ENCODE data around the gene EMC6. TPM values are rescaled to one million over a fixed set of nuclear protein-coding genes. Genes with fewer than 3 reads are reported as not detected.
"Not testable (repeated sequence)": the region's sequence is repeated elsewhere in the genome, so short reads cannot be mapped to it uniquely, and the experiment has no call there.

EMC6 gene
- polyA plus RNA-seq, 1 donor (not counting 4 experiments of a cell fraction or from before 2014, with no cell fraction given) = 35.4 TPM

DNA sequence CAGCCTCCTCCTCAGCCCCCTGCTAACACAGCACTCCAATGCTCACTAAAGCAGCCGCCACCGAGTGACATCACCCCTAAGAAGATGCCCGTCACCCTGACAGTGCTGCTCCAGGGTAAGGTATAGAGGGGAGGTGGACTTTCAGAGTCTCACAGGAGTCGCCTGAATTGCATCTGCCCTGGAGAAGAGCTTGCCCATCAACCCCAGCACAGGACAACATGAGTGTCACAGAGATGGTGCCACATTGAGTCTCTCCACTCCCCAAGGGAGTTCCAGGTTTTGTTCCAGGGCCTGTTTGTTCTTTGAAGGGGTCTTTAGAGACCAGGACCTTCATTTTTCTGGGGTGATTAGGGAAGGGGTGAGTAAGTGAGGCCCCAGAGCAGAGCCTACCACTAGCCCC is 29.5 kb downstream of the EMC6 start:
- no peak overlapping the region for H3K4me2 ChIP-seq (ENCODE audit: control insufficient read depth, extremely low read depth, insufficient read depth, low read depth, low read length)
- TF ChIP-seq CTCF (optimal IDR thresholded peaks at IDR 0.05 in 1 of 3, IDR thresholded peaks at IDR 0.05 in 1 of 3, conservative IDR thresholded peaks at IDR 0.05 in 1 of 3; ENCODE audit: extremely low read depth in 1 of 3, insufficient read depth in 2 of 3, low read length in 3 of 3) (no peak), EZH2 (IDR thresholded peaks at IDR 0.05; ENCODE audit: low read length) (no peak)
- H4K20me1 ChIP-seq (ENCODE audit: control insufficient read depth, extremely low read depth, insufficient read depth, low read length) = no peaks in the 10 kb centered on the region
- H2AFZ ChIP-seq (ENCODE audit: control insufficient read depth, low read length) = no peak overlapping the region
- no peak overlapping the region for H3K9ac ChIP-seq (ENCODE audit: control insufficient read depth, extremely low read depth, insufficient read depth, low read length)
- H3K36me3 ChIP-seq (ENCODE audit: control insufficient read depth in 2 of 2, extremely low read depth in 1 of 2, insufficient read depth in 2 of 2, low read length in 2 of 2) = no peaks in the 10 kb centered on the region
- no peak overlapping the region for H3K4me3 ChIP-seq (ENCODE audit: control insufficient read depth in 2 of 3, extremely low read depth in 1 of 3, insufficient read depth in 2 of 3, low read depth in 1 of 3, low read length in 3 of 3)
- FAIRE-seq = no peak
- H3K9me1 ChIP-seq (ENCODE audit: control insufficient read depth, extremely low read depth, insufficient read depth, low read length) = no peaks in the 10 kb centered on the region
- H3K4me1 ChIP-seq (ENCODE audit: control insufficient read depth, extremely low read depth, insufficient read depth, low read length) = peaks cover 4% of the 10 kb centered on the region
- DNase-seq (ENCODE audit: low read depth, low spot score) = no peak
- H3K9me3 ChIP-seq (ENCODE audit: control insufficient read depth, low read depth, low read length) = peaks cover 5% of the 10 kb centered on the region
- dilution Hi-C loops (cut with MboI; ENCODE audit: extremely low pct_ligation_motif_present, low sequenced_read_pairs) = no loop called here
- H3K27ac ChIP-seq (ENCODE audit: control insufficient read depth, insufficient read depth, low read length) = no peak overlapping the region
- H3K79me2 ChIP-seq (ENCODE audit: control insufficient read depth, insufficient read depth, low read length) = no peaks in the 10 kb centered on the region
- peaks cover 35% of the 10 kb centered on the region for H3K27me3 ChIP-seq (ENCODE audit: control insufficient read depth, extremely low read depth, insufficient read depth, low read length)

DNA sequence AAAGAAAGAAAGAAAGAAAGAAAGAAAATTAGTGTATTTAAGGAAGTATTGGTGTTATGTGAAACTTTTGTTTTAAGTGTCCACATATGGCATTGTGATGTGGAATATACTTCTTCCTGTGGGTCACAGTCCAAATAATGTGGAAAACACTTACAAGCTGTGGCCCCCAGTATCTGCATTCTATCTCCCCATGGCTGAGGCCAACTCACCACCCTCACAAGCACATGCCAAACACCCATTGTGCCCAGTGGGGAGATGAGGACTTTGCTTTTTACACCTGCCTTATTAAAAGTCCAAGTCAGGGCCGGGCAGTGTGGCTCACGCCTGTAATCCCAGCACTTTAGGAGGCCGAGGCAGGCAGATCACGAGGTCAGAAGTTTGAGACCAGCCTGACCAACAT is 31.3 kb downstream of the EMC6 start:
- no peak overlapping the region for H3K4me2 ChIP-seq (ENCODE audit: control insufficient read depth, extremely low read depth, insufficient read depth, low read depth, low read length)
- H3K36me3 ChIP-seq (ENCODE audit: control insufficient read depth in 2 of 2, extremely low read depth in 1 of 2, insufficient read depth in 2 of 2, low read length in 2 of 2) = no peaks in the 10 kb centered on the region
- no peak for FAIRE-seq
- no peak for DNase-seq (ENCODE audit: low read depth, low spot score)
- H3K9me3 ChIP-seq (ENCODE audit: control insufficient read depth, low read depth, low read length) = peaks cover 5% of the 10 kb centered on the region
- no peak overlapping the region for H3K9ac ChIP-seq (ENCODE audit: control insufficient read depth, extremely low read depth, insufficient read depth, low read length)
- no peak overlapping the region for H3K27ac ChIP-seq (ENCODE audit: control insufficient read depth, insufficient read depth, low read length)
- H3K4me3 ChIP-seq (ENCODE audit: control insufficient read depth in 2 of 3, extremely low read depth in 1 of 3, insufficient read depth in 2 of 3, low read depth in 1 of 3, low read length in 3 of 3) = no peak overlapping the region
- no peaks in the 10 kb centered on the region for H4K20me1 ChIP-seq (ENCODE audit: control insufficient read depth, extremely low read depth, insufficient read depth, low read length)
- TF ChIP-seq CTCF (optimal IDR thresholded peaks at IDR 0.05 in 1 of 3, IDR thresholded peaks at IDR 0.05 in 1 of 3, conservative IDR thresholded peaks at IDR 0.05 in 1 of 3; ENCODE audit: extremely low read depth in 1 of 3, insufficient read depth in 2 of 3, low read length in 3 of 3) (no peak), EZH2 (IDR thresholded peaks at IDR 0.05; ENCODE audit: low read length) (no peak)
- H3K27me3 ChIP-seq (ENCODE audit: control insufficient read depth, extremely low read depth, insufficient read depth, low read length) = peaks cover 22% of the 10 kb centered on the region
- no peaks in the 10 kb centered on the region for H3K9me1 ChIP-seq (ENCODE audit: control insufficient read depth, extremely low read depth, insufficient read depth, low read length)
- no peak overlapping the region for H2AFZ ChIP-seq (ENCODE audit: control insufficient read depth, low read length)
- dilution Hi-C loops (cut with MboI; ENCODE audit: extremely low pct_ligation_motif_present, low sequenced_read_pairs) = no loop called here
- no peaks in the 10 kb centered on the region for H3K79me2 ChIP-seq (ENCODE audit: control insufficient read depth, insufficient read depth, low read length)
- H3K4me1 ChIP-seq (ENCODE audit: control insufficient read depth, extremely low read depth, insufficient read depth, low read length) = peaks cover 4% of the 10 kb centered on the region

DNA sequence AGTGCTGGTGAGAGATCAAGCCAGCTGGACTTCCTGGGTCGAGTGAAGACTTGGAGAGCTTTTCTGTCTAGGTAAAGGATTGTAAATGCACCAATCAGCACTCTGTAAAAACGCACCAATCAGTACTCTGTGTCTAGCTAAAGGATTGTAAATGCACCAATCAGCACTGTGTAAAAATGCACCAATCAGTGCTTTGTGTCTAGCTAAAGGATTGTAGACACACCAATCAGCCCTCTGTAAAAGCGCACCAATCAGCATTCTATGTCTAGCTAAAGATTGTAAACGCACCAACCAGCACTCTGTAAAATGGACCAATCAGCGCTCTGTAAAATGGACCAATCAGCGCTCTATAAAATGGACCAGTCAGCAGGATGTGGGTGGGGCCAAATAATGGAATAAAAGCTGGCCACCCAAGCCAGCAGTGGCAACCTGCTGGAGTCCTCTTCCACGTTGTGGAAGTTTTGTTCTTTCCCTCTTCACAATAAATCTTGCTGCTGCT is 33.5 kb downstream of the EMC6 start:
- H2AFZ ChIP-seq (ENCODE audit: control insufficient read depth, low read length); H4K20me1 ChIP-seq (ENCODE audit: control insufficient read depth, extremely low read depth, insufficient read depth, low read length); H3K4me1 ChIP-seq (ENCODE audit: control insufficient read depth, extremely low read depth, insufficient read depth, low read length); H3K79me2 ChIP-seq (ENCODE audit: control insufficient read depth, insufficient read depth, low read length); H3K9ac ChIP-seq (ENCODE audit: control insufficient read depth, extremely low read depth, insufficient read depth, low read length); H3K4me2 ChIP-seq (ENCODE audit: control insufficient read depth, extremely low read depth, insufficient read depth, low read depth, low read length); H3K27me3 ChIP-seq (ENCODE audit: control insufficient read depth, extremely low read depth, insufficient read depth, low read length); H3K36me3 ChIP-seq (ENCODE audit: control insufficient read depth in 2 of 2, extremely low read depth in 1 of 2, insufficient read depth in 2 of 2, low read length in 2 of 2); H3K9me3 ChIP-seq (ENCODE audit: control insufficient read depth, low read depth, low read length); H3K4me3 ChIP-seq (ENCODE audit: control insufficient read depth in 2 of 3, extremely low read depth in 1 of 3, insufficient read depth in 2 of 3, low read depth in 1 of 3, low read length in 3 of 3); FAIRE-seq; DNase-seq (ENCODE audit: low read depth, low spot score); dilution Hi-C loops (cut with MboI; ENCODE audit: extremely low pct_ligation_motif_present, low sequenced_read_pairs); H3K27ac ChIP-seq (ENCODE audit: control insufficient read depth, insufficient read depth, low read length); H3K9me1 ChIP-seq (ENCODE audit: control insufficient read depth, extremely low read depth, insufficient read depth, low read length): not testable (repeated sequence)

Measured in keratinocyte (primary cell).